HG02642 (cell line): ENCODE results near the gene KRTAP10-2.
"Not testable (repeated sequence)": the region's sequence is repeated elsewhere in the genome, so short reads cannot be mapped to it uniquely, and the experiment has no call there.

Experiments used
- ATAC-seq: cut with Tn5 transposase; IDR thresholded peaks from one replicate; pipeline ENCODE4 v1.9.1; 2021; ENCODE audit warnings: mild to moderate bottlenecking; ENCODE audit not compliant: unreplicated experiment, poor library complexity

KRTAP10-2 gene

DNA sequence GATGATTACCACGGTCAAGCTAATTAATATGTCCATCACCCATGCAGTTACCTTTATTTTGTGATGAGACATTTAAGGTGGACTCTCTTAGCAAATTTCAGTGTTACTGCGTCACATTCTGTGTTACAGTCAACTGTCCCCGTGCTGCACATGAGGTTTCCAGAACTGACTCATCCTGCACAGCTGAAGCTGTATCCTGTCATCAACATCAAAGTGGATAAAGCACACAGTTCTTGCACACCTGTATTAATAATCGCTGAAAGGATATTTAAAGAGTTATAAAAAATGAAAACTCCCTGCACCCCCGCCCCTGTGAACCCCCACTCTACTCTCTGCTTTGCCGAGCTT, 32.5 kb upstream of the KRTAP10-2 start:
- no peak for ATAC-seq

DNA sequence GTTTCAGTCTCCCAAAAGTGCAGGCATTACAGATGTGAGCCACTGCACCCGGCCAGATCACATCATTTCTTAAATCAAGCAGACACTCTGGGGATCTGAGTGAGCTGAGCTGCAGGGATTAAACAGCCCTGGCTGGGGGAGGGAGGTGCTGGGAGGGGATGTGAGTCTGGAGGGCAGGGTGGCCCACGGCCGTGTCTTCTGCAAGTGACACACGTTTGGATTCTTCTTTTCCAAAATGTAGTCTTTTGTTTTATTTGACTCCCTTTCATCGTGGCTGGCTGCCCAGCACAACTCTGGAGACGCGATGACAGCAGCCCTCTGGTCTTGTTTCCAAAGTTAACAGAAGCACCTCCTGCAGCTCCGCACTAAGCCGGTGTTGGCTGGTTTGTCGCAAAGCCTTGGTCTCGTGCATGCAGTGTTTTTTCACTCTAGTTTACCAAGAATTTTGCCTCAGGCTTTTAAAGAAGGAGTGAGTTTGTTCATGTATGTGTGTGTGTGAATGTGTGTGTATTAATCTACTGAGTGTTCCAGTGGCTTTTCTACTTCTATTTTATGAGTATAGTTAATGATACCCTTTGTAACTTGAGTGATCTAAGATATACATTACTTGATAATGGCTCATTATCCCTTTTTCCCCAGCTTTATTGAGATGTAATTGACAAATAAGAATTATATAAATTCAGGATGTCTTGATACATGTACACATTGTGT, 31.9 kb upstream of the KRTAP10-2 start:
- no peak for ATAC-seq

DNA sequence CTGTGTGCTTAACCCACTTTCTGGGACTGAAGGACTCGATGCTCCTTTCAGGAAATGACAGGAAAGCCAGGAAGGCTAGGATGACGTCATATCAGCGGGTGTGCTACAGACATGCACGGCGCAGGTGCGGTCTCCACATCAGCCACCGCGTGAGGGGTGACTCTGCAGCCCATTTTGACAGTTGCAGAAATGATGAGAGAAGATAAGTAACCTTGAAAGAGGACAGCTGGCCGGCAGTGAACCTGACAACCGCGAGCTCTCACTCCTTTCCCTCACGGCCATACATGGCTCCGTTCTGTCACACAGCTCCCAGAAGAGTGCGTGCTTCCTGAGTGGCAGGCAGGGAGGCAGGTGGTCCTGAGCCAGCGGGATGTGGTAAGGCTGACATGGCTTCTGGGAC, 30.8 kb upstream of the KRTAP10-2 start:
- no peak for ATAC-seq

DNA sequence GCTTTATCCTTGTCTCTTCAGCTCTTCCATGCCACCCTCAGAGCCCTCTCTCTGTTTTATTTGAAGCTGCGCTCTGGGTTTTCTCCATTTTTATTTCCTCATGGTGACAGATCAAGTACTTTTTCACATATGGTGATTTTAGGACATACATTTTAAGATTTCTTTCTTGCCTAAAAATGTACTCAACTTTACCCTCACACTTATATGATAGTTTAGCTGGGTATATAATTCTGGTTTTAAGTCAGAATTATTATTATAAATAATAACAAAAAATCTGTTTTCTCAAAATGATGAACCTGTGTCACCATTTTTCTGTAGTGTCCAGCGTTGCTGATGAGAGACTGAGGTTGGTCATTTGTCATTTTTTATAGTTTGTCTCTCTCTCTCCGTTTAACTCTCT, 29.9 kb upstream of the KRTAP10-2 start:
- ATAC-seq: no peak

DNA sequence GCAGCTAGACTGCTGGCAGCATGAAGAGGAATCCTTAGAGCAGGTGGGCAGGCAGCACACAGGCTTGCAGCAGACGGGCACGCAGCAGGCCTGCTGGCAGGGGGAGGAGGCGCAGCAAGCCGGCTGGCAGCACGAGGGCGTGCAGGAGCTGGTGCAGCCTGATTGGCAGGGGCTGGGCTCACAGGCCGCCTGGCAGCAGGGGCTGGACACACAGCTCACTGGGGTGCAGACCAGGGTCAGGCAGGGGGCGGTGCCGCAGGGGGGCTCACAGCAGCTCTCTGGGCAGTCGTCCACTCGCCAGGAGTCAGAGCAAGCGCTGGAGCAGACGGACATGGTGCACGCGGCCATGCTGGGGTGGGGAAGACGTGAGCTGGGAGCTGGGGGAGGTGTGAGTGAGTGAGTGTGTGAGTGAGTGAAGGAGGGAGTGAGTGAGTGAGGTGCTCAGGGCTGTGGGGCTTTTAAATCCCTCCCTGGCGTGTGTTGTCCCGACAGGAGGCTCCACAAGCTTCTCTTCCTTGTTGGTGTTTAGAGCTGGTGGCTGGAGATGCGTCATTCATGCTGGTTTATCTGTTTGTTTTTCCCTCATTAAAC, 29.0 kb upstream of the KRTAP10-2 start, which contains the start of gene KRTAP10-5:
KRTAP10-5 (minus strand) TSS at position 374 of the 591 bp plus-strand sequence; CDS start at position 348, 26 bp downstream.
- not testable (repeated sequence) for ATAC-seq

DNA sequence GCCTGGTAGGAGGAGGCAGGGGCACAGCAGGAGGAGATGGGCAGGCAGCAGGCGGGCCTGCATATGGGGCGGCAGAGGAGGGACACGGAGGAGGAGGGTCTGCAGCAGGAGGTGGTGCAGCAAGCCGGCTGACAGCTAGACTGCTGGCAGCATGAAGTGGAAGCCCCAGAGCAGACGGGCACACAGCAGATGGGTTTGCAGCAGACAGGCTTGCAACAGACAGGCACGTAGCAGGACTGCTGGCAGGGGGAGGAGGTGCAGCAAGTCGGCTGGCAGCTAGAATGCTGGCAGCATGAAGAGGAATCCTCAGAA, 28.5 kb upstream of the KRTAP10-2 start:
- ATAC-seq: no peak

DNA sequence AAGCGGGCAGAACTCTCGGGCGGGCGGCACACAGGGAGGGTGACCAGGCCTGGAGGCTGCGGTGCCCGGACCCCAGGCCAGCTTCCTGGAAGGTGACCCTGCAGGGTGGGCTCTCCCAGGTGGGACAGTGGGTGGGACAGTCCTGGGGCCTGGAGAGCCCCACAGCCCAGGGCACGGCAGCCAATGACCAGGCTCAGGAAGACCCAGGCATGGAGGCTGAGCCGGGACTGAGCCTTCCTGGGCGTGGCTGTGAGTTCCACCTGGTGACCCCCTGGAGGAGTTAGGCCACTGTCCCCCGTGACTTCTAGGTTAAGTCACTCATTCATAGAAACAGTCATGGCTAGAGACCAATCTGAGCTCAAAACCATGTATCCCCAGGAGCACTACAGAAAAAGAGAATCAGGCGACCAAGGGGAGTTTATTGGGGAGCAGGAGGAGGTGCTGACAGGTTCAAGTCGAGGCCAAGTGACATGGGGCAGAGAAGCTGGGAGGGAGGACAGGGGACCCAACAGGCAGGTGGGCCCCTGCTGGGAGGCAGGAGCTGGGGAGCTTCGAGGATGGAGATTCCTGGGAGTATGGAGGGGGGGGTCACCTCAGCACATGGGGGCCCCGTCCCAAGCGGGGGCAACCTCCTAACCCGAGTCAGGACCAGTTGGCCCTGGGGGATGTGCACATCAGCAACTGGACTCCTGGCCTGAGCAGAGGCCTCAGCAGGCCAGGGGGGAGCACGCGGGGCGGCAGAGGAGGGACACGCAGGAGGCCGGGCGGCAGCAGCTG, 27.9 kb upstream of the KRTAP10-2 start:
- no peak for ATAC-seq

DNA sequence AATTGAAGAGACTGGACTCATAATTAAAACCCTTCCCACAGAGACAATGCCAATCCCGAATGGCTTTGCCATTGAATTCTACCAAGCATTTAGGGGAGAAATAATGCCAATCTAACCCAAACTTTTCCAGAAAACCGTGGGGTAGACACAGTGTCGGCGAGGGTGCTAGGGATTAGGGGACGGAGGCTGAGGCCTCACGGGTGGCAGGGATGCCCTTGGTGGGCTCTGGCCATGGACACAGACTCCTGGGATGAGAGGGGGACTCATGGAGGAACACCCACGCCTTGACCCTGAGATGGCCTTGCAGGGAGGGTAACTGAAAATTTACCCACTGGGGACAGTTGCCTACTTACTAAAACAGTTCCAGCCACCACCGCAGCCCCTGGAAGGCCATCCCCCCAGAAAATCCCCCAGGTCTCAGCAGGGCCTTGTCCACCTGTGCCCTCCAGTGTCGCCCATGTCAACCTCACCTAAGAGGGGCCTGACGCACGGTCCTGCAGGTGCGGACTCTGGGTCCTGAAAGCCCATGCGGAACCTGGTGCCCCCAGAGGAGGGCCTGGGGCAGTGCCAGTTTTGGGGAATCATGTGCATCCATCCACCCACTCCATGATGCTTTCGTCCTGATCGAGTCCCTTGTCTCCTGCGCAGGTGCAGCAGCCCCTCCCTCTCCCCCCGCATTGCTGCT, 27.2 kb upstream of the KRTAP10-2 start:
- ATAC-seq: no peak

DNA sequence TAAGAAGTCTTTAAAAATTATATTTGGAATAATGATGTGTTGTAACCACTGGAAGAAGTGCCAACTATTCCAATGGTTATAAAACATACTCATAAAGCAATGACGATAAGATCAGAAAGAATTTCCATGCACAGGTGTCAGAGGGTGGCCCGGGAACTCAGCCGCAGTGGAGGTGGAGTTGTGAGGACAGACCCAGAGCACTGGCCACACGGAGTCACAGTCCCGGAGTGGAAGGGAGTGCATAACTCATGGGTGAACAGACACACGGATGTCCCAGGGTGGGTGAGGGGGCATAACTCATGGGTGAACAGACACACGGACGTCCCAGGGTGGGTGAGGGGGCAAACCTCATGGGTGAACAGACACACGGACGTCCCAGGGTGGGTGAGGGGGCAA, 24.7 kb upstream of the KRTAP10-2 start:
- ATAC-seq: no peak

DNA sequence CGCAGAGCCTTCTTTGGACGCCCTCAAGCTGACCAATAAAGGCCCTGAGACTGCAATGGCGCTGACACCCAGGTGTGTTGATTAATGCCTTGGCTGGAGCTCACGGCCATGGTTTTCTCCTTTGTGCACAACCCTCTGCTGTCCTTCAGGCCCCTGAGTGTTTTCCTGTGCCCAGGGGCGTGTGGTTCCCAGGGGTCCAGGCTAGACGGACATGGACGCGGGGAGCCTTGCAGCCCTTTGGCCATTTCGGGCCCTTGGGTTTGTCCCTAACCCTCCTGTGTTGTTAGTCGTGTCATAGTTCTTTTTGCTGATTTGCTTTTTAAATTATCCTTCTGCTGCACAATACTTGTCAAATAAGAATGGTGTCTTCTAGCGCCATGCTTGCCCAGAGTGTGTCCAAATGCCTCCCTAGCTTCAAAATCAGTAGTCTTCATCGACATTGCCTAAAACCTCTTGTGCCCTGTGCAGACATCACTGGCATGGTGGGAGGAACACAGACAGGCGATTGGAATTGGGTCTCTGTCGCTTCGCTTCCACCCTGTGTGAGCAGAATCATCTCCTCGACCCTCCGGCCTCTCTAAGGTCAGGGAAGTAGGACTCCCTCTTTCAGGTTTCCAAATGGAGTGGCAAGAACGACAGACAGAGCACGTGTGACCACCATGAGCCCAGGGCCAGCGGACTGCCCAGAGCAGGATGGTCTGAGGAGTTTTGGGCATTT, 24.2 kb upstream of the KRTAP10-2 start:
- ATAC-seq: no peak

DNA sequence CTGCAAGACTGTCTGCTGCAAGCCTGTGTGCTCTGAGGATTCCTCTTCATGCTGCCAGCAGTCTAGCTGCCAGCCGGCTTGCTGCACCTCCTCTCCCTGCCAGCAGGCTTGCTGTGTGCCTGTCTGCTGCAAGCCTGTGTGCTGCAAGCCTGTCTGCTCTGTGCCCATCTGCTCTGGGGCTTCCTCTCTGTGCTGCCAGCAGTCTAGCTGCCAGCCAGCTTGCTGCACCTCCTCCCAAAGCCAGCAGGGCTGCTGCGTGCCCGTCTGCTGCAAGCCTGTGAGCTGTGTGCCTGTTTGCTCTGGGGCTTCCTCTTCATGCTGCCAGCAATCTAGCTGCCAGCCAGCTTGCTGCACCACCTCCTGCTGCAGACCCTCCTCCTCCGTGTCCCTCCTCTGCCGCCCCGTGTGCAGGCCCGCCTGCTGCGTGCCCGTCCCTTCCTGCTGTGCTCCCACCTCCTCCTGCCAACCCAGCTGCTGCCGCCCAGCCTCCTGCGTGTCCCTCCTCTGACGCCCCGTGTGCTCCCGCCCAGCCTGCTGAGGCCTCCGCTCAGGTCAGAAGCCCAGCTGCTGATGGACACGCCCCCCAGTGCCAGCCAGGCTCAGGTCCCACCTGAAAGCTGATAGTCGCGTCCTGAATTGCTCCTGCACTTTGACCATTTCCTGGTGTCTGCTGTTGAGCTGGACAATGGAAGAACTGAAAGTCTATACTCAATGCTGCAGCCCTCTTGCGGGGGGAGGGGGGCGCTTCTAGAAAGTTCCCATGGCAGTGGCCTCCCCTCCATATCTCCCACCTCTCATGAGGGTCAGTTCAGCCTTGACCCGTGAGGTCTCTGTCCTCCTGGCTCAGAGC, 23.4 kb upstream of the KRTAP10-2 start:
- ATAC-seq: no peak

DNA sequence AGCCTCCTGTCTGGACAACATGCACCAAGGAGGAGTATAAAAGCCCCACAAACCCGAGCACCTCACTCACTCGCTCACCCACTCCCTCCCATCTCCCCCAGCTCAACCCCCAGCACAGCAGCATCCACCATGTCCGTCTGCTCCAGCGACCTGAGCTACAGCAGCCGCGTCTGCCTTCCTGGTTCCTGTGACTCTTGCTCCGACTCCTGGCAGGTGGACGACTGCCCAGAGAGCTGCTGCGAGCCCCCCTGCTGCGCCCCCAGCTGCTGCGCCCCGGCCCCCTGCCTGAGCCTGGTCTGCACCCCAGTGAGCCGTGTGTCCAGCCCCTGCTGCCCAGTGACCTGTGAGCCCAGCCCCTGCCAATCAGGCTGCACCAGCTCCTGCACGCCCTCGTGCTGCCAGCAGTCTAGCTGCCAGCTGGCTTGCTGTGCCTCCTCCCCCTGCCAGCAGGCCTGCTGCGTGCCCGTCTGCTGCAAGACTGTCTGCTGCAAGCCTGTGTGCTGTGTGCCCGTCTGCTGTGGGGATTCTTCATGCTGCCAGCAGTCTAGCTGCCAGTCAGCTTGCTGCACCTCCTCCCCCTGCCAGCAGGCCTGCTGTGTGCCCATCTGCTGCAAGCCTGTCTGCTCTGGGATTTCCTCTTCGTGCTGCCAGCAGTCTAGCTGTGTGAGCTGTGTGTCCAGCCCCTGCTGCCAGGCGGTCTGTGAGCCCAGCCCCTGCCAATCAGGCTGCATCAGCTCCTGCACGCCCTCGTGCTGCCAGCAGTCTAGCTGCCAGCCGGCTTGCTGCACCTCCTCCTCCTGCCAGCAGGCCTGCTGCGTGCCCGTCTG, 22.5 kb upstream of the KRTAP10-2 start, which contains the start of gene KRTAP10-4:
KRTAP10-4 (plus strand) TSS at position 100 of the 827 bp plus-strand sequence; CDS start at position 130, 30 bp downstream.
- ATAC-seq: not testable (repeated sequence)

DNA sequence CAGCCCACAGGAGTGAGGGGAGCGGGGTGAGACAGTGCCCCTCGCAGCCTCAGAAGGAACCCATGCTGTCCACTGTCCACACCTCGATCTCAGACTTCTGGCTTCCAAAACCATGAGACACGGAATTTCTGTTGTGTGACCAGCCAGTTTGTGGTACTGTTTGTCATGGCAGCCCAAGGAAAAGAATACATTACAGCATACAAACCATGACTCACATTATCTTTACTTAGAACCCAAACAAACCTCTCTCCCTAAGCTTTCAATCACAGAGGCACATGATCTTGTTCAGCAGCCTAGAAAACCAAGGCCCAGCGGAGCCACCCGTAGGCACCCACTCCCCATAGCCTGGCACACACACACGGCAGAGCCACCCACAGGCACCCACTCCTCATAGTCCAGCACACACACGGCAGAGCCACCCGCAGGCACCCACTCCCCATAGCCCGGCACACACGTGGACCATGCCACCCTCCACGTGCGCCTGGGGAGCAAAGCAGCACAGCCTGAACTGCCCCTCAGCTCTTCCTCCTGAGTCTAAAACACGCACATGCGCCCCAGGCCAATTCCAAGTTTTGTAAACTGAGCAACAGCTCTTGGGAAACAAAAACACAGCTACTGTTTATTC, 21.8 kb upstream of the KRTAP10-2 start:
- ATAC-seq: no peak

DNA sequence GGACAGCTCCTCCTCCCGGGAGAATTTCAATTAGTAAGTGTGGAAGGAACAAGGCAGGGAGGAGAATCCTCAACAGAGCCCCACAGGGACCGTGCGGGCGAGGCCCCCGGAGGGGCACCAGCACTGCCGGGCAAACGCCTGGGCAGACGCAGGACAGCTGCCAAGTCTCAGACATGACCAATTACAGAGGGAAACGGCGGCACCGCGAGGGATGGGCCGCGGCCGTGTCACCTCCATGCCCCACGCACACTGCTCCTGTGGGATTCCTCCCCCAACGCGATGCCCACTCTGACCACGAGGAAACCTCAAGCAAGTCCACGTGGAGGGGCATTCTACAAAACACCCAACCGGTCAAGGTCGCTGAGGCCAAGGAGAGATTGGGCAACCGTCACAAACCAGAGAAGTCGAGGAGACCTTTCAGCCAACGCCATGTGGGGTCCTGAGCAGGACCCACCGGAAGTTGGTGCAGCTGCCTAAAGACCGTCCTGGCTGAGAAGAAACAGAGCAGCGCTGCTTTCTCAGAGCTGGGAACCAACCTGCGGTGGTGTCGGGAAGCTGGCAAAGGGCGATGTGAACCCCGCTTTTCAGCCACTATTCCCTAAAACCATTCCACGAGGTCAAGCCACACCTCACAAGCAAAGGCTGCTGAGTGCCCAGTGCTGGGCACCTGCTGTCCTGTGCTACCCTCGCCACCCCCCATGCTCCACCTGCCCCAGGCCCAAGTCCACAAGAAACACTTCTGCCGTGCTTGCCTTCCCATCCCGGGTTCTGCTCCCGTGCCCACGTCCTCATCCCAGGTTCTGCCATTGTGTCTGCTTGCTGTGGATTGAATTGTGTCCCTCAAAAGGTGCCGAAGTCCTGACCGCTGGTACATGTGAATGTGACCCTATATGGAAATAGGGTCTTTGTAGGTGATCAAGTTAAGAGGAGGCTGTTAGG, 20.8 kb upstream of the KRTAP10-2 start:
- no peak for ATAC-seq

DNA sequence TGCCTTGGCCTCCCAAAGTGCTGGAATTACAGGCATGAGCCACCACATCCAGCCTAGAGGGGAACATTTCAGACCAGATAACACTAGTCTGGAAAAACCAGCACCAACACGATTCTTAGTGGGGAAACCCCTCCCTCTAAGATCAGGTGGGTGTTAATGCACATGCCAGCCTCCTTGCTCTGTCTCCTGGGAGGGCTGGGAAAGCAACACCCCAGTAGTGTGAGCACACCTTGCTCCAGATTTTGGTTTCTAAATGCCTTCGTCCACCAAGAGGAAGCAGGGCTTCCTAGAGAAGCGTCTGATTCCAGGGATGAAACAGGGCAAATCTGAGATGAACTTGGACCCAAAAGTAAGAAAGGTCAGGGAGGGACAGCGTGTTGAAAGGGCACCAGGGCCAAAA, 20.0 kb upstream of the KRTAP10-2 start:
- ATAC-seq: no peak

DNA sequence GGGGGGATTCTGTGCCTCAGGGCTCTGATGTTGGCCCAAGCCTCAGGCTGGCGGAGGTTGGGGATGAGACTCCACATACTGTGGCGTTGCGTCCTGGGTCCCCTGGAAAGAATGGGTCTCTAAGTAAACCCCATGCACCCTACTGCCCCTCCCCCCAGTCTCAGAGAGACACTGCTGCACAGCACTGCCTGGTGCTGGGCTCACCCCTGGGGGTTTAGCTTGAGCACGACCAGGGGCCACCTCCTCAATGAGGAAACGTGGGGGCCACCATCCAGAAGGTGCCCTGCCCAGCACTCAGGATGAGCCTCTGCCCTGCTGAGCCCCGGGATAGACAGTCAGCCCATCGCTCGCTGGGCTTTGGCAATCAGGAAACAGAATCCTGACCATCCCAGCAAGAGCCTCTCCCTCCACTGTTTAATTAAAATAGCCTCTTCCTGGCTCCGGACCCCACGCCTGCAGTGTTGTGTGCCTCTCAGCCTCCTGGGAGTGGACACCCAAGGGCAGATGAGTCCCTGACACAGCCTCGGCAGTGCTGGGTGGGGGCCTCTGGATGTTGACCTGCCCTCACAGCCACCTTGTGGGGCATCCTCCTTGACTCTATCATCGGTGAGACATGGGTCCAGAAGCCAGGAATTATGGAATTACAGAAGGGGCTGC, 18.7 kb upstream of the KRTAP10-2 start:
- no peak for ATAC-seq
